NK-92 (cell line): ENCODE measurements around the gene RFXANK.

Source experiments
- DNase-seq: peaks from one replicate; lab custom pipeline; 2025; ENCODE audit not compliant: unreplicated experiment; lab: John Stamatoyannopoulos, UW

RFXANK gene

DNA sequence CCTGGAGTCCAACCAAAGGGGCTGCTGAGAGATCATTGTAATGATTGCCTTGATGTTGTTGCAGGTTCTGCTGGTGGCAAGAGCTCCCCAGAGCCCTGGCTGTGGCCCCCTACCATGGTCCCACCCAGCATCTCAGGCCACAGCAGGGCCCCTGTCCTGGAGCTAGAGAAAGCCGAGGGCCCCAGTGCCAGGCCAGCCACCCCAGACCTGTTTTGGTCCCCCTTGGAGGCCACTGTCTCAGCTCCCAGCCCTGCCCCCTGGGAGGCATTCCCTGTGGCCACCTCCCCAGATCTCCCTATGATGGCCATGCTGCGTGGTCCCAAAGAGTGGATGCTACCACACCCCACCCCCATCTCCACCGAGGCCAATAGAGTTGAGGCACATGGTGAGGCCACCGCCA lies 35.2 kb downstream of the RFXANK start:
- no peak for DNase-seq

GRCh38 chr19:19229701-19230100 lies 37.6 kb downstream of the RFXANK start:
- no peak for DNase-seq

- DNase-seq = no peak
Measured at GRCh38 chr19:19230999-19231398, 38.9 kb downstream of the RFXANK start.

DNA sequence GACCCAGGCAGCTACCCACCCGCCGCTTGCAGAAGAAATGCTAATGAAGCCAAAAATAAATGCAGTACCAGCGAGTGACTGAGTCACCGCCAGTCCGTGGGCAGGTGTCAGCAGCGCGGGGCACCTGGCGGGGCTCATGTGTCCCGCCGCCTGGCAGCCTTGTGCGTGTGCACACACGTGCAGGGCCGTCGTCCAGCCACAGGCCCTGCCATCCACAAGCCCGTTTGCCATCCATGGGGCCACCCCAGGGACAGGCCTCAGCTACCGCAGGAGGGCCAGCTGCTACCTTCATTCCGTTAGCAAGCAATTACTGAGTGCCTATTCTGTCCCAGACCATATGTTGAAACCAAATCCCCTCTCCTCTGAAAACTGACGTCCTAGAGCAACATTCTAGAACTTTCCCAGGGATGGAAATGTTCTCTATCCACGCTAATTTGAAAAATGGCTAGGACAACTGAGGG lies 40.2 kb downstream of the RFXANK start:
- no peak for DNase-seq

DNA sequence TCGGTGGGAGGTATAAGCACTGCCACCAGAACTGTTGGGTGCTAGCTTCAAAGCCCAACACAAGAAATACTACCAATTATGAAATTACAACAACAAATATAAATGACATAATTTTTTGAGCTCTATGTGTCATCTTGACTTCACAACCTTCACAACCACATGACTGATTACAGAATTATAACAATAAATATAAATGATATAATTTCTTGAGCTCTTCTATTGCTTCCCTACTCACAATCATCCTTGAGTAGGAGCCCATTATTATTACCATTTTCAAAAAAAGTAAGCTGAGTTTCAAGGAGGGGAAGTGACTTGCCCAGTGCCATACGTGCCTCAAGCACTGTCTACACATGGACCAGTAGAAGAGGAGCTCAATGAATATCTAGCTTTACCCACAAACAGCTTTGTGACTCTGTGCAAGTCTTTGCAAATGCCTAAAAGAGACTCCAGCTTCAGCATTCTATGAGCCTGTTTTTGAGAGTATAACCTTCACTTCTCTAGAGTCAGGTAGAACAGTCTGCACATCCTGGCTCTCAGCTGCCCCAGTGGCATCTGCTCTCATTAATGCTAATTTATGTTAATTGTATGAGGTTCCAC lies 42.3 kb downstream of the RFXANK start:
- no peak for DNase-seq

DNA sequence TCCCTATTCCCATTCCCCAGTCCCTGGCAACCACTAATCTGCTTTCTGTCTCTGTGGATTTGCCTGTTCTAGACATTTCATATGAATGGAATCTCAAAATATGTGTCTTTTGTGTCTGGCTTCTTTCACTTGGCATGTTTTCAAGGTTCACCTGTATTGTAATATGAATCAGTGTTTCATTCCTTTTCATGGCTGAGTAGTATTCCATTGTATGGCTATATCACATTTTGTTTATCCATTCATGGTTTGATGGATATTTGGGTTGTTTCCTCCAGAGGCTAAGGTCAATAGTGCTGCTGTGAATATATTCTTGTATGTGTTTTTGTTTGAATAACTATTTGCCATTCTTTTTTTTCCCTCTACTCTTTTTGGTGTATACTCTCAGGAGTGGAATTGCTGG lies 44.1 kb downstream of the RFXANK start:
- DNase-seq = no peak

- no peak for DNase-seq
Measured at GRCh38 chr19:19238126-19238894, 46.3 kb downstream of the RFXANK start.

- DNase-seq = no peak
Measured at GRCh38 chr19:19239675-19240074, 47.6 kb downstream of the RFXANK start.

DNA sequence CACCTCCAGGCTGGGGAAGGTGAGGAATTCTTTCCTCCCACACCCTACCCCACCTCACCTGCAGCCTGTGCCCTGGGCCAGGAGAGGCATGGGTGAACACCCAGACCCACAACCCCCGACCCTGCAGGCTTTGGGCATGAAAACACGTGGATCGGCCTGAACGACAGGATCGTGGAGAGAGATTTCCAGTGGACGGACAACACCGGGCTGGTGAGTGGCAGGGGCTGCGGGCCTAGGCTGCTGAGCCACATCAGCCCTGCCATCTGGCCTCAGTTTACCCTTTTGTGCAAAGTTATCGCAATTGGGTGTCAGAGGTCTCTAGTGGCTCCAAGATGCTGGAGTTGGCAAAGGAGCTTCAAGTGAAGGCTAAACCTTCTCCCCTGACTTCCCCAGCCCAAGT lies 48.4 kb downstream of the RFXANK start:
- no peak for DNase-seq

DNA sequence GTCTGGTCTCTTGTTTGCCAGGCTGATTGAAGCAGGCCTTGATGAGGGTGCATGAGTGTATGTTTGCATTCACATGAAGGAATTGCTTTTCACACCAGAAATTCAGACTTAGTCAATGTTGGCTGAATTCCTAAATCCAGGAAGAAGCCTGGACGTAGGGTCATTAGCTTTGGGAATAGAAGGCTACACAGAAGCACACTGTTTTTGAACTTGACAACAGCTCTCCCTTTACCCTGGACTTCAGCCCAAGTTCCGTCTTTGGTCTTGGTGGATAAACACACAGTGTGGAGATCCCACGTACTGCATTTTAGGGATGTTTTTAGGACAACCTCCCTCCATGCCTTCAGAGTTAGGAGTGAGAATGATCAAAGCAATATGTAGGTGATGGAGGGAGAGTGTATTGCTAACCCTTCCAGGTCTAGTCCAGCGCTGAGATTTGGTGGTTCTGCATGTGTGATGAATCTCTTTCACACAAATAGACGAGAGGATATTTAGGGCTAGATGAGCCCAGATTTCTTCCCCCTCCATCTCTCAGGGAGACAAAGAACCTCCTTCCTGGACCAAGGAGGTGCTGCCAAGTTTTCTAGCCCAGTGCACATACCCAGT lies 58.2 kb downstream of the RFXANK start:
- DNase-seq = no peak
